GM21529 (cell line): ENCODE results near the gene RGS6.

Experiments
- ATAC-seq: cut with Tn5 transposase; IDR thresholded peaks from one replicate; pipeline ENCODE4 v1.9.1; 2021; ENCODE audit not compliant: unreplicated experiment

Gene RGS6

DNA sequence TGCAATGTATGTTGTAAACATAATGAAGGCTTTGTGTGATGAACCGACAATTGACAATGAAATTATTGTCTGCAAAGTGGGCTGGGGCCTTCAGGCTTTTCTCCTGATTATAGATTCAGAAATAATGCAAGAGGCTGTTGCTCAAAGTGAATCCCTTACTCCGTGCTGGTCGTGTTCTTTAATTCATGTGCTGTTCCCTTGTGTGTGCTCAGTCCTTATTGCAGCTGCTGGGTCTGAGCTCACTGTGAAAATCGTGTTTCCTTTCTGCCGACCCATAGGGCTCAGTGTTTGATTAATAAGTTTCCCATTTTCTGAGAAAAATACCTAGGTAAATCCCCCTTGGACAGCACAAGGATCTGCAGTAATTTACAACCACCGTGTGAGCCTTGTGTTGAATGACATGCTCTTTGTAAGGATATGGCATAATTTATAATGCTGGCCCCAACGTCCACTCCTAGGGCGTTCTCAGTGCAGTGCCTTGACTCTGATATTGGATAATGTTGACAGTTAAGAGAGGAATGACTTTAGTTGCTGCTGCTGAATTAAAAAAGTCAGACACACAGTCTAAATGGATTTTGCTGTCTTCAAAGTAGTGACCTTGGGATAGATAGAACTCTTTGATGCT is 81.6 kb downstream of the RGS6 start:
- ATAC-seq: no peak

- ATAC-seq: no peak
These were observed 82.3 kb downstream of the RGS6 start for GRCh38 chr14:72014486-72014885.

DNA sequence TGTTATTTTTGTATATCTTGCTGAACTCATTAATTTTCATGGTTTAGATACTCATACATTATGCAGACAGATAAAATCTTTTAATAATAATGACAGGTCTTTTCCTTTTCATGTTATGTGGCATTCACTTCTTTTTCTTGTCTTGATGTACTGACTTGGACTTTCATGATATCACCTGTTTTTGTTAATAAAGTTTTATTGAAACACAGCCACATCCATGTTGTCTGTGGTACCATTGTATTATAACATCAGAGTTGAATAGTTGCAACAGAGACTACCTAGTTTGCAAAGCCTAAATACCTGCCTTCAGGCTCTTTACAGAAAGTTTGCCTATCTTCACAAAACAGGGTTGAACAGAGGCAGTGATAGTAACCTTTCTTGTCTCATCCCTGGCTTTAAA is 85.1 kb downstream of the RGS6 start:
- ATAC-seq: no peak

DNA sequence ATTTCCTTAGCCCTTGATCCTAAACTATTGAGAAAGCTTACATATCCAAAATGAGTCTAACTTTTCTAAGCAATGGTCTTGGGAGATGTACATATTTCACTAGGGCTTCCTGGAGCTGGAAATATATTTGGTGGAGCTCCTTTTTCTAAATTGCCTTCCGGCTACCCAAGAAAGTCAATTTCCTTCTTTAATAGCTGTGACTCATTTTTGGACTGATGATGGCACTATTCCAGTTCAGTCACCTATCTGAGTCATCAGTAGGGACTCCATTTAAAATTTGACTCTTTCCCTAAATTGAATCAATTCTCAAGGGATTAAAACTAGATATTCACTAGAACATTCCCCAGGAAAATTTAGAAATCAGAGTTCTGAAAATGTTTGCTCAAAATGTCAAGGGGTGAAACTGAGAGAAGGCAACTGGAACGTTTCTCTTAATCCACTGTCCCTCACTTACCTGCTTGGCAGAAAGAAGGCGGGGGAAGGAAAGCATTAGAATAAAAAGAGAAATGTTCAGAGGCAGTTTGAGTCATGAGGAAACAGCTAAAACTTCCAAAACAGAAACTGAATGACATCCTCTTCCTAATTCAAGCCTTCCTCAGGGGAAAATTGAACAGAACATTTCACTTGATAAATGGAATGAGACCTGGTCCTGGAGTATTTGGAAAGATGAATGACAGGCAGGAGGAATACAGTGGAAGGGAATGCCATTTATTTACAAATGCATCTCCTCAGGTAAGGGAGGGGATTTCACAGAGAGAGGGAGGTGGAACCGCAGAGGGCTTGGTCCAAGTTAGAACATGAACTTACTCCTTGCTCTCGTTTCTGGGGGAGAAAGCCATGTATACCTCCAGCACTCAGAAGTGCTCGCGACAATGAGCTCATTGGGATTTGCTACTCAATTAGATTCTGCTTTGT is 91.2 kb downstream of the RGS6 start:
- ATAC-seq: no peak

GRCh38 chr14:72024043-72024407 is 91.8 kb downstream of the RGS6 start:
- ATAC-seq: no peak

DNA sequence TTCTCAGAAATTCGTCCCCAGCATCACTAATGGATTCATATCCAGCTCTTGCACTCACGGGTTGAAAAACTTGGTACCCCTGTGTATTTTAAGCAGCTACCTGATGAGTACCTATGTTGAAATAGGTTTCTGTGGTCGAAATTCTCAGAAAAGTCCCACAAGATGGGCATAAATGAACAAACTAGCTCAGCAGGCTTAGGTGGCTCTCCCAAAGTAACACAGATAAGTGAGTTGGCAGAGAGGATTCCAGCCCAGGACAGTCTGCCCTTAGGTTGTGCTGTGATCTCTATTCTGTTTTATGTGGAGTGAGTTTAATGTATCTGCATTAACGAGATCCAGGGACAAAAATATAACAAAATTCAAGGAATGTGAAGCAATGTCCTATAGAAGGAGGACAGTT is 92.3 kb downstream of the RGS6 start:
- no peak for ATAC-seq

GRCh38 chr14:72026536-72026935 is 94.3 kb downstream of the RGS6 start:
- ATAC-seq: no peak

- ATAC-seq: no peak
These were observed 94.8 kb downstream of the RGS6 start for GRCh38 chr14:72027061-72027460.

- no peak for ATAC-seq
These were observed 101.1 kb downstream of the RGS6 start for GRCh38 chr14:72033365-72033764.

DNA sequence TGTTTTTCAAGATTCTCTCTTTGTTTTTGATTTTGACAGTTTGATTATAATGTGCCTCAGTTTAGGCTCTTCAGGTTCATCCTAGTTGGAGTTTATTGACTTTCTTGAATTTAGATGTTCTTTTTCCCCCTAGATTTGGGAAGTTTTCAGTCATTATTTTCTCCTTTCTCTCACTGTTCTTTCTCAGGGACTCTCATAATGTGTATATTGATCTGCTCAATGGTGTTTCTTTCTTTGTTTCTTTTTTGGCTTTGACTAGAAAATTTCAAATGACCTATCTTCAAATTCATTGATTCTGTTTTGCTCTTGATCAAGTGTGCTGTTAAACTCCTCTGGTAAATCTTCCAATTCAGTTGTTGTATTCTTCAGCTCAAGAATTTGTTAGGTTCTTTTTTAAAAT is 108.3 kb downstream of the RGS6 start:
- ATAC-seq: no peak

DNA sequence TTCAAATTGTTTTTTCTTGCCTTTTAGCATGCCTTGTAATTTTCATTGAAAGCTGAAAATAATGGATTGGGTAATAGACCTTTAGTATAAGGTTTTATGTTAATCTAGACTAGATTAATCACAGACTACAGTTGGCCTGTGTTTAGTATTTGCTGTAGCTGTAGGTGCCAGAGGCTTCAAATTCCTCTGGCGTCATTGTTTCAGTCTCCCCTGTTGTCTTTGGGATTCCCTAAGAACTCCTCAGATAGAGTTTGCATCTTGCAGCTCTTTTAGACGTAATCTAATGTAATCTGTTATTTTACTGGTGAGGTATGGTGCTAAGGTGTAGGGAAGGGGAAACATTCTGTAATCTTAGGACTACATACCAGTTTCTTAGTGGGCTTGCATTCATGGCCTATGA is 113.0 kb downstream of the RGS6 start:
- no peak for ATAC-seq

DNA sequence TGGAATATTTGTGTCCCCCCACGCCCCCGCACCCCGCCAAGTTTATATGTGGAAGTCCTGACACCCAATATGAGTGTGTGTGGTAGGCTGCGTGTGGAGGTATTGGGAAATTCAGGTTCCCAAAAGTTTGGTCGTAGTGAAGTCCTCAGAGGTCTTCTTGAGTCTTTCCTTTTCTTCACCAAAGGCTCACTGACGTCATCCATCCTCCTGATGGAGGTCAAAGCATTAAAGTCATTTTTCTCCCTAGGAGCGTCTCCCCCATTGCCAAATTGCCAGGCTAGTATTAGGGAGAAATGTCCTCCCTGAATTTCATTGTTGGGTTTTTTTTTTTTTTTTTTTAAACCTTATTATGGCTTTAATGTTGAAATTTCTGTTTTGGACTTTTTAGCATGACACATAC is 113.7 kb downstream of the RGS6 start:
- ATAC-seq: no peak

DNA sequence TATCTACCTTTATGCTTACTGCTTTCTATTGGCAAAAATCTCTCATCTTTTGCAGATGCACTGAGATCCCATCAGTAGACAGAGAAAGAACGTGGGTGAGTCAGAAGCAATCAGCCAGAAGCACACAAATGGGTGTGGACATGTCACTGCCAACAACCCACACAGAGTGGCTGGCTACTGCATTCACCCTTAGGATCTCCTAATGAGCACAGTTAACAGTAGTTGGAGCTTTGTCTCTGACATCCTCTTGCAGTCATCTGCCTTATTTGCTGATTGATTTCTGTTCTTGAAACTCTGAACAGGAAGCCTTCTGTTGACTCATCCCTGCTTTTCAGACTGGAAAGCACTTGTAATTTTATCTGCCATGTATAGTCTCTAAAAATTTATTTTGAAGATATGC is 117.2 kb downstream of the RGS6 start:
- ATAC-seq: no peak

DNA sequence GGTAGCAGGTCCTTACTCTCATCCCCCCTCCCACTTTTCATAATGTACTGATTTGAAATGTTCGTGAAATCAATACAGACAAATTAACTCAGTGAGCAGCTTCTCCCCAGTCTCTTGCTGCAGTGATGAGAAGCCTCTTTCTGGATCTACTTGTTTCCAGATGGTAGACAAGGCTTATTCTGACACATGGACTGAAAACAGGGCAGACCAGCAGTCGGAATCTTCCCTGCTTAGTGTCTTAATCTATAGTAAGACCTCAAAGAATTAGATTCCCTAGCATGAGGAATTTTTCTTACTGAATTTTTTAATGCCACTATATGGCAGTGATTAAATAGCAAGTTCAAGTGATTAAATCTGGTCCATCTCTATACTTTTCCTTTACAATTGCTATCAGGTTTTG is 120.1 kb downstream of the RGS6 start:
- ATAC-seq: no peak

DNA sequence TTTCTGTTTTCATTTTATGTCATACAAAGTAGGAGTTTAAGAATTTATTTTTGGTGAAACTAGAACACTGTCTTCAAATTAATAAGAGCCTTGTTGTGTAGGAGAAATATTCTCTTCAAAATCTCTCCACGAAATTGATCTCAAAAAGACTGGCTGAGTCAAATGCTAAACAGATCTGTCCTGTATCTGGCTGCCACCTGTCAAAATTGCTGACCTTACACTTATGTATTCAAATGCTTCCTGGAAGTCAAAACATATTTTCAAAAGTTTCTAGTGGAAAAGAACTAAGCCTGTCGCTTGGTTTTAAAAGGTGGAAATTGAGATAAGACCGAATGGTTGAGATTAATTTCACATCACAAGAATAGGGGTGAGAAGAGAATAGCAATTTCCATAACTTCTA is 121.4 kb downstream of the RGS6 start:
- ATAC-seq: no peak

DNA sequence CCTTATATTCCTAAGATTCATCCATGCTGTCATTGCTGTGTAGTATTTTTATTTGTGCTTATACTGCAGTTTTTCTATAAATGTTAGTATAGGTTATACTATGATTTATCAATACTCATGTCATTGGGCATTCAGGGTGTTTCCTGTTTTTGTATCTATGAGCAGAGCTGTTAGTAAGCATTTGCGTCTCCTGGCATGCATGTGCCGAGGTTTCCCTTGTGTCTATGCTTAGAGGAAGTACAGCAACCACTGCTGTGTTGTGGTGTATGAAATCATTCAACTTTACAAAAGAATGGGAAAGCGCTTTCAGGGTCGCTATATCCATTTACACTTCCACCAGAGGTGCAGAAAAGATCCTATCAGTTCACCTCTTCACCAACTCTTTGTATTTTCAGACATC is 122.7 kb downstream of the RGS6 start:
- no peak for ATAC-seq

DNA sequence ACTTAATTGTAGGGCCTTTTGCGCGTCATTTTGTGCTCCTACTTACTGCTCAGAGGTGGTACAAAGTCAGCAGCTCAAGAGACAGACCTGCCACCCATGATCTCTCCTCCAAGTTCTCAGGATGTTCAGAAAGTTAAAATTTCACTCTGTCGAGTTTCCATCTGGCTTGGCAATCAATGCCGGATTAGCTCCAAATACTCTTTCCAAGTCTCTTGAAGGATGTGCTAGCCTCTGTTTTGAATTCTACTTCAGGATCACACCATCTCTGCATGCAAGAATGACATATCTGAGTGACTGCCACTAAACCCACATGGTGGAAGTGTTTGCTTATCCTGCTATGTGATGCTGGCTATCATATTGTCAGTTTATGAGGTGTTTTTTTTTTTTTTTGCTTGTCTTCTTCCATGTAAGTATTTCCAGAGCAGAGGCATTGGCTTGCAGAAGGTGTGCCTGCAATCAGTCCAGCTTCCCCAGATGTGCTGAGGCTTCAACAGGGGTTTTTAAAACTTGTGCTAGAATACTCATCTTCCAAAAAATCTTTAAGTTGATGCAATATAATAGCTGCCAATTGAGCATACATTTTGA is 125.6 kb downstream of the RGS6 start:
- ATAC-seq: no peak

GRCh38 chr14:72060460-72060859 is 128.2 kb downstream of the RGS6 start:
- no peak for ATAC-seq

DNA sequence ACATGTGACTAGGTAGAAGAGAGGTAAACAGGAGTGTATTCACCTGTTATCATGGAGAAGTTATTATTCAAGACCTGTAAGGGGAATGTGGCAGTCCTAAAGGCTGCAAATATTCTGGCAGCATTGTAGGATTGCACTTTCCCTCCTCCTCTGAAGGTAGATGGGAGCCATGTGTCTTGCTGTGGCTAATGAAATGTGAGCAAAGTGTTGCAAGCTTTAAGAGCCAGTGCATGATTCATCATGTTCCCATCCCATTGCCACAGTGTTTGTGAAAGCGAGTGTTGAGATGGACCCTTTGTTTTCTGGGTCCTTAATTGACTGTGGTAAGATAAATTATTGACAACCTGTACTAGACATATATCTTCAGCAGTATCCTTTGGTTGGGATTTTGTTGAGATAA is 128.7 kb downstream of the RGS6 start:
- ATAC-seq: no peak

GRCh38 chr14:72061718-72062117 is 129.5 kb downstream of the RGS6 start:
- ATAC-seq: no peak

DNA sequence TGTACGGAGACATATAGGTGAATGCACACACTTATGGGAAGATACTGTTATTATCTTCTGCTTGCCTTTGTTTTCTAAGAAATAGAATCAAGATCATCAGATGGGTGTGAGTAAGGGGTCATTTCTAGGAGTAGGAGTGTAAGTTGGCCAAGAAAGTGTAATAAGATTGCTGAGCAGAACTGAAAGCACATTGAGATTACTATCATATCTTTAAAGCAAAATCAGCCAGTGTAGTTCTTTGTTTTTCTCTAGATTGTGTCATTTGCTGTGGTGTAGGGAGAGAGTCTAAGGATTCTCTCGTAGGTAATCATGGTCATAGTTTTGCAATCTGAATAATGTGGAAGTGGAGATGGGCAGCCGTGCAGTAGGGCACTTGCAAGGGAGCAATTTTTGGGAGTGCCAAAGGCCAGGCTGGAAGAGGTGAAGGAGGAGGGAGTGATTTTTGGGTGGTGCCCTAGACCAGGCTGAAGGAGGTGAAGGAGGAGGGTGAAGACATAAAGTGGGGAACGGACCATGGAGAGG is 131.6 kb downstream of the RGS6 start:
- ATAC-seq: no peak

GRCh38 chr14:72064501-72064900 is 132.3 kb downstream of the RGS6 start:
- no peak for ATAC-seq
